Keratinocyte (primary cell): ENCODE measurements around the gene CGREF1. TPM values are rescaled to one million over a fixed set of nuclear protein-coding genes. Genes with fewer than 3 reads are reported as not detected.

Source experiments
- DNase-seq: peaks from one replicate; pipeline ENCODE4 v3.0.0-alpha.2; 2011; ENCODE audit warnings: low read depth, missing footprints, low spot score
- FAIRE-seq: peaks from 2 replicates; lab custom pipeline; 2011; peaks lifted over from hg19 to GRCh38; lab: Jason Lieb, UNC
- H2AFZ ChIP-seq: 2 replicates; pipeline ENCODE4 v1.6.0; 2012; ENCODE audit warnings: low read length, control low read depth, inconsistent platforms; ENCODE audit not compliant: control insufficient read depth
- H3K27ac ChIP-seq: 2 replicates; pipeline ENCODE4 v1.5.1; 2011; ENCODE audit warnings: low read length; ENCODE audit not compliant: control insufficient read depth, insufficient read depth
- H3K27me3 ChIP-seq: 3 replicates; pipeline ENCODE4 v1.6.0; 2011; ENCODE audit warnings: low read length; ENCODE audit not compliant: control insufficient read depth, insufficient read depth; ENCODE audit errors: extremely low read depth
- H3K36me3 ChIP-seq, 2 experiments: 2 replicates in 1 of 2; 3 replicates in 1 of 2; pipeline ENCODE4 v1.5.1; 2011; ENCODE audit warnings: low read length in 2 of 2, mild to moderate bottlenecking in 1 of 2; ENCODE audit not compliant: control insufficient read depth in 2 of 2, insufficient read depth in 2 of 2; ENCODE audit errors: extremely low read depth in 1 of 2
- H3K4me1 ChIP-seq: 3 replicates; pipeline ENCODE4 v1.5.1; 2011; ENCODE audit warnings: low read length; ENCODE audit not compliant: control insufficient read depth, insufficient read depth; ENCODE audit errors: extremely low read depth
- H3K4me2 ChIP-seq: 3 replicates; pipeline ENCODE4 v1.6.0; 2011; ENCODE audit warnings: low read depth, low read length; ENCODE audit not compliant: control insufficient read depth, insufficient read depth; ENCODE audit errors: extremely low read depth
- H3K4me3 ChIP-seq, 3 experiments: fragments of 200-600 bp in 1 of 3; sonication (generic) in 1 of 3; 2 replicates in 2 of 3; 3 replicates in 1 of 3; pipeline ENCODE4 v1.5.1; 2011 to 2016; ENCODE audit warnings: low read length in 3 of 3, mild to moderate bottlenecking in 3 of 3, control low read depth in 2 of 3, inconsistent platforms in 1 of 3, low read depth in 1 of 3, mixed read lengths in 1 of 3, mixed run types in 1 of 3, moderate library complexity in 1 of 3; ENCODE audit not compliant: control insufficient read depth in 2 of 3, insufficient read depth in 2 of 3; ENCODE audit errors: extremely low read depth in 1 of 3
- H3K79me2 ChIP-seq: 2 replicates; pipeline ENCODE4 v1.6.0; 2012; ENCODE audit warnings: low read length; ENCODE audit not compliant: control insufficient read depth, insufficient read depth
- H3K9ac ChIP-seq: 3 replicates; pipeline ENCODE4 v1.6.0; 2011; ENCODE audit warnings: low read length; ENCODE audit not compliant: control insufficient read depth, insufficient read depth; ENCODE audit errors: extremely low read depth
- H3K9me1 ChIP-seq: 3 replicates; pipeline ENCODE4 v1.6.0; 2011; ENCODE audit warnings: low read length; ENCODE audit not compliant: control insufficient read depth, insufficient read depth; ENCODE audit errors: extremely low read depth
- H3K9me3 ChIP-seq: 2 replicates; pipeline ENCODE4 v1.5.1; 2012; ENCODE audit warnings: low read depth, low read length; ENCODE audit not compliant: control insufficient read depth
- H4K20me1 ChIP-seq: 3 replicates; pipeline ENCODE4 v1.6.0; 2011; ENCODE audit warnings: low read length; ENCODE audit not compliant: control insufficient read depth, insufficient read depth; ENCODE audit errors: extremely low read depth
- EZH2 ChIP-seq: IDR thresholded peaks from one replicate; pipeline ENCODE4 v1.6.1; 2012; ENCODE audit warnings: inconsistent platforms, mild to moderate bottlenecking, low read length, moderate library complexity
- dilution Hi-C: fragments of 300-500 bp; cut with MboI; formaldehyde crosslinking; loops from one replicate; pipeline ENCODE4 v1.7.0; 2020; ENCODE audit warnings: low sequenced_read_pairs; ENCODE audit not compliant: extremely low pct_ligation_motif_present
- polyA plus RNA-seq, 5 experiments: library from polyadenylated mRNA; depleted of rRNA in 3 of 5; stranded (reverse) in 3 of 5; stranded (forward) in 1 of 5; unstranded in 1 of 5; fragments of >200 nt; gene quantifications; 1 replicate in 1 of 5; 2 replicates in 3 of 5; 3 replicates in 1 of 5; pipeline versions ENCODE4 v1.2.1 to v1.2.3, GENCODE V29; 2011 to 2012; ENCODE audit warnings: missing spikeins in 2 of 5, low read depth in 1 of 5, low replicate concordance in 1 of 5
- TF ChIP-seq, protein P1 (sequence below), 3 experiments: IDR thresholded peaks in 1 of 3; conservative IDR thresholded peaks in 1 of 3; optimal IDR thresholded peaks in 1 of 3; 2 replicates in 2 of 3; 3 replicates in 1 of 3; pipeline versions ENCODE3 to v1.5.1; 2011; ENCODE audit warnings: low read length in 3 of 3, mild to moderate bottlenecking in 3 of 3, moderate library complexity in 2 of 3, control low read depth in 1 of 3, inconsistent platforms in 1 of 3; ENCODE audit not compliant: insufficient read depth in 2 of 3; ENCODE audit errors: extremely low read depth in 1 of 3

The CGREF1 gene
- polyA plus RNA-seq, 1 donor (not counting 4 experiments of a cell fraction or from before 2014, with no cell fraction given), result 1.3 TPM

DNA sequence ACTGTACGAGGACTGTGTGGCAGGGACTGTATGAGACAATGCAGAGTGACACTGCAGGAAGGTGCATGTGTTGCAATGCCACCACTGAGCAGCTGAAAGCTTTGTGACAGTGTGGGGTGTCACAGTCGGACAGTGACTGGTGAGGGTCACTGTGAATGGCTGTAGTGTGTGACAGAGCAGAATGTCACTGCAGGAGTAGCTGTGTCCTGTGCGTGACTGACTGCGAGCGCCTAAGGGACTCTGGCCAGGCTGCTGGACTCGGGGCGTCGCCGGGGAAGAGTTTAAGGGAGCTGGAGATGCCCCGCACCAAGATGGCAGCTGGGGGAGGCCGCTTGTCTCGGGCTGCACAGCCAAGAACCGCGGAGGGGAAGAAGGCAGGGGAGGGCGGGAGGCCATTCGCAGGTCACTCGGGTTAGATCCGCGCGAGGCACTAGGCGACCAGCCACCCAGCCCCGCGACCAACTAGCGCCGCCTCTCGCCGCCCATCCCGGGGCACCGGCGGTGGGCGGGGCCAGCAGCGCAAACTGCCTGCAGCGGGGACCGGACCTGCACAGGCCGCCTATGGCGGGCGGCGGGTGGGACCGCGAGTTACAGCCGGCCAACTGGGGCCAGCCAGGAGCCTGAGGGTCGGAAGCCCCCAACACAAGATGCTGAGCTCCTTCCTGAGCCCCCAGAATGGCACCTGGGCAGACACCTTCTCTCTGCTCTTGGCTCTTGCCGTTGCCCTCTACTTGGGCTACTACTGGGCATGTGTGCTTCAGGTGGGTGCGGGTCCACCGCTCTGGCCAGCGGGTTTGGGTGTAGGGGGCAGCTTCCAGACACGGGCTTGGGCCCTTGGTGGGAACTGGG, 4.6 kb upstream of the CGREF1 start, which contains the start of gene ABHD1:
Gene ABHD1 (plus strand): TSS at position 514 of the 849 bp plus-strand sequence. CDS start 134 bp downstream, at position 648.
- peak within 1 kb of the TSS; percentile 38 to 52 (median 42) for H3K4me3 ChIP-seq
- peak within 1 kb of the TSS; percentile 64 for H2AFZ ChIP-seq
- FAIRE-seq (no peak), DNase-seq (no peak)
- no peak within 1 kb of the TSS for H3K27ac ChIP-seq
- no peak within 1 kb of the TSS for H3K9ac ChIP-seq
- H3K4me1 ChIP-seq, result peaks cover under 1% of the 10 kb centered on the region
- H3K79me2 ChIP-seq, result no peaks in the 10 kb centered on the region
- peaks cover 49% of the 10 kb centered on the region for H3K27me3 ChIP-seq
- TF ChIP-seq EZH2, result no peak
- TF ChIP-seq, protein P1, sequence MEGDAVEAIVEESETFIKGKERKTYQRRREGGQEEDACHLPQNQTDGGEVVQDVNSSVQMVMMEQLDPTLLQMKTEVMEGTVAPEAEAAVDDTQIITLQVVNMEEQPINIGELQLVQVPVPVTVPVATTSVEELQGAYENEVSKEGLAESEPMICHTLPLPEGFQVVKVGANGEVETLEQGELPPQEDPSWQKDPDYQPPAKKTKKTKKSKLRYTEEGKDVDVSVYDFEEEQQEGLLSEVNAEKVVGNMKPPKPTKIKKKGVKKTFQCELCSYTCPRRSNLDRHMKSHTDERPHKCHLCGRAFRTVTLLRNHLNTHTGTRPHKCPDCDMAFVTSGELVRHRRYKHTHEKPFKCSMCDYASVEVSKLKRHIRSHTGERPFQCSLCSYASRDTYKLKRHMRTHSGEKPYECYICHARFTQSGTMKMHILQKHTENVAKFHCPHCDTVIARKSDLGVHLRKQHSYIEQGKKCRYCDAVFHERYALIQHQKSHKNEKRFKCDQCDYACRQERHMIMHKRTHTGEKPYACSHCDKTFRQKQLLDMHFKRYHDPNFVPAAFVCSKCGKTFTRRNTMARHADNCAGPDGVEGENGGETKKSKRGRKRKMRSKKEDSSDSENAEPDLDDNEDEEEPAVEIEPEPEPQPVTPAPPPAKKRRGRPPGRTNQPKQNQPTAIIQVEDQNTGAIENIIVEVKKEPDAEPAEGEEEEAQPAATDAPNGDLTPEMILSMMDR (optimal IDR thresholded peaks at IDR 0.05 in 1 of 3, IDR thresholded peaks at IDR 0.05 in 1 of 3, conservative IDR thresholded peaks at IDR 0.05 in 1 of 3; ENCODE audit: extremely low read depth in 1 of 3, insufficient read depth in 2 of 3, low read length in 3 of 3), result peak in 1 of 3 experiments; percentile 10
- no peaks in the 10 kb centered on the region for H3K9me1 ChIP-seq
- H3K9me3 ChIP-seq, result no peaks in the 10 kb centered on the region
- H4K20me1 ChIP-seq, result no peaks in the 10 kb centered on the region
- dilution Hi-C loops, result no loop called here
- no peaks in the 10 kb centered on the region for H3K36me3 ChIP-seq
- peak within 1 kb of the TSS; percentile 37 for H3K4me2 ChIP-seq

DNA sequence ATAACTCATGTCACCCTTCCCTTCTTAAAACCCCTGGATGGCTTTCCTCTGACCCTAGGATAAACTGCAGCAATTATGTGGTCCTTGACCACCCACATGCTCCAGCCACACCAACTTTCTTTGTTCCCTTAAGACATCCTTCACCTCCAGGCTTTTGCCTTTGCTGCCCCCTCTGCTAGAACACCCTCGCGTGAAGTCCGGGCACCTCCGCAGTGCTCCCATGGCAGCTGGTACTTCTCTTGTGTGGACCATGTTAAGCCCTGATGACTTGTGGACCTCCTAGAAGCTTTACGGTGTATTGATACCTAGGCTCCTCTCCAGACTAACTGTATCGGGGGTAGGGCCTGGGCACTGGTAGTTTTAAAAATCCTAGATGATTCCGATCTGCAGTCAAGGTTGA, 3.9 kb upstream of the CGREF1 start:
- no peak overlapping the region for H2AFZ ChIP-seq
- H4K20me1 ChIP-seq, result no peaks in the 10 kb centered on the region
- peaks cover 56% of the 10 kb centered on the region for H3K27me3 ChIP-seq
- H3K9me1 ChIP-seq, result no peaks in the 10 kb centered on the region
- H3K79me2 ChIP-seq, result no peaks in the 10 kb centered on the region
- TF ChIP-seq, protein P1 (optimal IDR thresholded peaks at IDR 0.05 in 1 of 3, IDR thresholded peaks at IDR 0.05 in 1 of 3, conservative IDR thresholded peaks at IDR 0.05 in 1 of 3; ENCODE audit: extremely low read depth in 1 of 3, insufficient read depth in 2 of 3, low read length in 3 of 3), result no peak
- TF ChIP-seq EZH2, result no peak
- H3K9ac ChIP-seq, result no peak overlapping the region
- dilution Hi-C loops, result no loop called here
- H3K4me2 ChIP-seq, result no peak overlapping the region
- no peak overlapping the region for H3K27ac ChIP-seq
- no peaks in the 10 kb centered on the region for H3K36me3 ChIP-seq
- FAIRE-seq (no peak), DNase-seq (no peak)
- no peaks in the 10 kb centered on the region for H3K9me3 ChIP-seq
- peaks cover 3% of the 10 kb centered on the region for H3K4me1 ChIP-seq
- H3K4me3 ChIP-seq, result no peak overlapping the region
